ENCODE data around the gene CHMP5.
"Not testable (repeated sequence)": the region's sequence is repeated elsewhere in the genome, so short reads cannot be mapped to it uniquely, and the experiment has no call there.

Gene CHMP5

GRCh38 chr9:33294670-33295432, 30.0 kb downstream of the CHMP5 start:
- intact Hi-C loops (cut with micrococcal nuclease) = loop anchor here (10.0 kb wide), 1 partner anchor 180 kb away; the partner anchor contains the start of gene NOL6
- Mint-ChIP-seq H3K27ac (peak overlapping the region; percentile 71), H3K9me3 (no peaks in the 10 kb centered on the region), H3K4me3 (no peak overlapping the region), H3K36me3 (ENCODE audit: low read depth) (peaks cover 93% of the 10 kb centered on the region), H3K27me3 (no peaks in the 10 kb centered on the region), H3K4me1 (ENCODE audit: low read depth) (peaks cover 71% of the 10 kb centered on the region)

GRCh38 chr9:33295571-33295970, 30.7 kb downstream of the CHMP5 start:
- Mint-ChIP-seq H3K36me3 (ENCODE audit: low read depth) (peaks cover 93% of the 10 kb centered on the region), H3K4me1 (ENCODE audit: low read depth) (peaks cover 71% of the 10 kb centered on the region), H3K27me3 (no peaks in the 10 kb centered on the region), H3K4me3 (no peak overlapping the region), H3K27ac (peak overlapping the region; percentile 86), H3K9me3 (no peaks in the 10 kb centered on the region)
- intact Hi-C loops (cut with micrococcal nuclease) = loop anchor here (10.0 kb wide), 1 partner anchor 179 kb away; the partner anchor contains the start of gene NOL6

- peaks cover 55% of the 10 kb centered on the region for H3K4me1 Mint-ChIP-seq (ENCODE audit: low read depth)
- intact Hi-C loops (cut with micrococcal nuclease) = loop anchor here (10.0 kb wide), 1 partner anchor 177 kb away; the partner anchor contains the start of gene NOL6
- no peak overlapping the region for H3K4me3 Mint-ChIP-seq
Measured at GRCh38 chr9:33297432-33297831, 32.6 kb downstream of the CHMP5 start.

GRCh38 chr9:33300546-33300945, 35.7 kb downstream of the CHMP5 start:
- intact Hi-C loops (cut with micrococcal nuclease) = no loop called here
- Mint-ChIP-seq H3K27me3 (no peaks in the 10 kb centered on the region), H3K27ac (no peak overlapping the region), H3K36me3 (ENCODE audit: low read depth) (peaks cover 58% of the 10 kb centered on the region), H3K4me3 (no peak overlapping the region), H3K9me3 (no peaks in the 10 kb centered on the region), H3K4me1 (ENCODE audit: low read depth) (peaks cover 39% of the 10 kb centered on the region)

More at GRCh38 chr9:33297432-33297831, 32.6 kb downstream of the CHMP5 start:
- H3K27me3 Mint-ChIP-seq = no peaks in the 10 kb centered on the region
- no peaks in the 10 kb centered on the region for H3K9me3 Mint-ChIP-seq
- peaks cover 87% of the 10 kb centered on the region for H3K36me3 Mint-ChIP-seq (ENCODE audit: low read depth)
- H3K27ac Mint-ChIP-seq = peak overlapping the region; percentile 86

GRCh38 chr9:33304362-33304761, 39.5 kb downstream of the CHMP5 start:
- Mint-ChIP-seq H3K27me3 (no peaks in the 10 kb centered on the region), H3K36me3 (ENCODE audit: low read depth) (peaks cover 30% of the 10 kb centered on the region), H3K4me3 (no peak overlapping the region), H3K4me1 (ENCODE audit: low read depth) (peaks cover 3% of the 10 kb centered on the region), H3K9me3 (no peaks in the 10 kb centered on the region), H3K27ac (no peak overlapping the region)
- intact Hi-C loops (cut with micrococcal nuclease) = no loop called here

GRCh38 chr9:33306037-33306436, 41.2 kb downstream of the CHMP5 start:
- H3K4me3 Mint-ChIP-seq = no peak overlapping the region
- H3K27ac Mint-ChIP-seq = no peak overlapping the region
- no peaks in the 10 kb centered on the region for H3K27me3 Mint-ChIP-seq
- H3K36me3 Mint-ChIP-seq (ENCODE audit: low read depth) = peaks cover 27% of the 10 kb centered on the region
- intact Hi-C loops (cut with micrococcal nuclease) = no loop called here
- no peaks in the 10 kb centered on the region for H3K9me3 Mint-ChIP-seq
- H3K4me1 Mint-ChIP-seq (ENCODE audit: low read depth) = no peaks in the 10 kb centered on the region

GRCh38 chr9:33307067-33307466, 42.2 kb downstream of the CHMP5 start:
- Mint-ChIP-seq H3K4me1 (ENCODE audit: low read depth) (no peaks in the 10 kb centered on the region), H3K36me3 (ENCODE audit: low read depth) (peaks cover 34% of the 10 kb centered on the region), H3K4me3 (no peak overlapping the region), H3K27ac (no peak overlapping the region), H3K9me3 (no peaks in the 10 kb centered on the region), H3K27me3 (no peaks in the 10 kb centered on the region)
- intact Hi-C loops (cut with micrococcal nuclease) = no loop called here

GRCh38 chr9:33309903-33310302, 45.1 kb downstream of the CHMP5 start:
- Mint-ChIP-seq H3K4me3 (no peak overlapping the region), H3K9me3 (no peaks in the 10 kb centered on the region), H3K27me3 (no peaks in the 10 kb centered on the region), H3K4me1 (ENCODE audit: low read depth) (no peaks in the 10 kb centered on the region), H3K36me3 (ENCODE audit: low read depth) (peaks cover 62% of the 10 kb centered on the region), H3K27ac (no peak overlapping the region)
- intact Hi-C loops (cut with micrococcal nuclease) = no loop called here

GRCh38 chr9:33310748-33311147, 45.9 kb downstream of the CHMP5 start:
- Mint-ChIP-seq H3K36me3 (ENCODE audit: low read depth) (peaks cover 71% of the 10 kb centered on the region), H3K4me3 (no peak overlapping the region), H3K4me1 (ENCODE audit: low read depth) (no peaks in the 10 kb centered on the region), H3K27me3 (no peaks in the 10 kb centered on the region), H3K9me3 (no peaks in the 10 kb centered on the region), H3K27ac (no peak overlapping the region)
- intact Hi-C loops (cut with micrococcal nuclease) = no loop called here

- Mint-ChIP-seq H3K27me3 (no peaks in the 10 kb centered on the region), H3K4me1 (ENCODE audit: low read depth) (no peaks in the 10 kb centered on the region), H3K4me3 (no peak overlapping the region), H3K27ac (no peak overlapping the region), H3K9me3 (no peaks in the 10 kb centered on the region), H3K36me3 (ENCODE audit: low read depth) (peaks cover 83% of the 10 kb centered on the region)
- intact Hi-C loops (cut with micrococcal nuclease) = no loop called here
Measured at GRCh38 chr9:33311953-33312352, 47.1 kb downstream of the CHMP5 start.

- no peaks in the 10 kb centered on the region for H3K27me3 Mint-ChIP-seq
- H3K36me3 Mint-ChIP-seq (ENCODE audit: low read depth) = peaks cover 99% of the 10 kb centered on the region
- no peaks in the 10 kb centered on the region for H3K4me1 Mint-ChIP-seq (ENCODE audit: low read depth)
- H3K27ac Mint-ChIP-seq = no peak overlapping the region
- intact Hi-C loops (cut with micrococcal nuclease) = no loop called here
- H3K9me3 Mint-ChIP-seq = no peaks in the 10 kb centered on the region
- H3K4me3 Mint-ChIP-seq = no peak overlapping the region
Measured at GRCh38 chr9:33315371-33315770, 50.5 kb downstream of the CHMP5 start.

GRCh38 chr9:33317136-33317535, 52.3 kb downstream of the CHMP5 start:
- intact Hi-C loops (cut with micrococcal nuclease); H3K27me3 Mint-ChIP-seq; H3K27ac Mint-ChIP-seq; H3K9me3 Mint-ChIP-seq; H3K4me3 Mint-ChIP-seq; H3K4me1 Mint-ChIP-seq (ENCODE audit: low read depth): not testable (repeated sequence)
- peaks cover 99% of the 10 kb centered on the region for H3K36me3 Mint-ChIP-seq (ENCODE audit: low read depth)

GRCh38 chr9:33318225-33318624, 53.4 kb downstream of the CHMP5 start:
- H3K36me3 Mint-ChIP-seq (ENCODE audit: low read depth) = peaks cover 99% of the 10 kb centered on the region
- intact Hi-C loops (cut with micrococcal nuclease) = no loop called here
- H3K4me3 Mint-ChIP-seq = no peak overlapping the region
- no peaks in the 10 kb centered on the region for H3K4me1 Mint-ChIP-seq (ENCODE audit: low read depth)
- H3K27me3 Mint-ChIP-seq = no peaks in the 10 kb centered on the region
- no peak overlapping the region for H3K27ac Mint-ChIP-seq
- no peaks in the 10 kb centered on the region for H3K9me3 Mint-ChIP-seq

GRCh38 chr9:33318781-33319180, 53.9 kb downstream of the CHMP5 start:
- Mint-ChIP-seq H3K36me3 (ENCODE audit: low read depth) (peaks cover 99% of the 10 kb centered on the region), H3K4me3 (no peak overlapping the region), H3K27ac (no peak overlapping the region)

GRCh38 chr9:33320230-33320567, 55.4 kb downstream of the CHMP5 start:
- H3K27ac Mint-ChIP-seq = no peak overlapping the region
- no peaks in the 10 kb centered on the region for H3K27me3 Mint-ChIP-seq
- H3K36me3 Mint-ChIP-seq (ENCODE audit: low read depth) = peaks cover 99% of the 10 kb centered on the region
- no peaks in the 10 kb centered on the region for H3K9me3 Mint-ChIP-seq
- no peaks in the 10 kb centered on the region for H3K4me1 Mint-ChIP-seq (ENCODE audit: low read depth)
- no peak overlapping the region for H3K4me3 Mint-ChIP-seq
- intact Hi-C loops (cut with micrococcal nuclease) = no loop called here

More at GRCh38 chr9:33318781-33319180, 53.9 kb downstream of the CHMP5 start:
- Mint-ChIP-seq H3K4me1 (ENCODE audit: low read depth) (no peaks in the 10 kb centered on the region), H3K27me3 (no peaks in the 10 kb centered on the region), H3K9me3 (no peaks in the 10 kb centered on the region)
- intact Hi-C loops (cut with micrococcal nuclease) = no loop called here
